Measurements from ENCODE around the gene RXRA.

DNA sequence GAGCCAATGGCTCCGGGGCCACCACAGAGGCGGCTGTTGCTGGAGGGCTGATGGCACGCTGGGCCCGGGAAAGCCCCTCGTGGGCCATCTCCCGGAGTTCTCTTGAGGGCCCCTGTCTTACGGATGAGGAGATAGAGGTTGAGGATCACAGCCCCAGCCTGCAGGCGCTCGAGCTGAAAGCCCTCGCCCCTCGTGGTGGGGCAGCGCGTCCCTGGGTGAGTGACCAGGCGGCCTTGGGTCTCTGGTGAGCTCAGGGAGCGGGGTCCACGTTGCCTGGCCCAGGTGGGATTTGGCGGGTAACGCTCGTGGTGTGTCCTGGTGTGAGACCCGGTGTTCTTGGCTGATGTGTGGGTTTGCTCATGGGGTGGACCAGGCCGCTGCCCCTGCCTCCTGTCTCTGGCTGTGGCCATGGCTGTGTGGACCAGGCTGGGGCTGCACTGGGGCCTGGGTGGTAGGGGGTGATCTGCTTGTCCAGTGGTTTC, 38.9 kb downstream of the RXRA start:
- TF ChIP-seq, protein P1, sequence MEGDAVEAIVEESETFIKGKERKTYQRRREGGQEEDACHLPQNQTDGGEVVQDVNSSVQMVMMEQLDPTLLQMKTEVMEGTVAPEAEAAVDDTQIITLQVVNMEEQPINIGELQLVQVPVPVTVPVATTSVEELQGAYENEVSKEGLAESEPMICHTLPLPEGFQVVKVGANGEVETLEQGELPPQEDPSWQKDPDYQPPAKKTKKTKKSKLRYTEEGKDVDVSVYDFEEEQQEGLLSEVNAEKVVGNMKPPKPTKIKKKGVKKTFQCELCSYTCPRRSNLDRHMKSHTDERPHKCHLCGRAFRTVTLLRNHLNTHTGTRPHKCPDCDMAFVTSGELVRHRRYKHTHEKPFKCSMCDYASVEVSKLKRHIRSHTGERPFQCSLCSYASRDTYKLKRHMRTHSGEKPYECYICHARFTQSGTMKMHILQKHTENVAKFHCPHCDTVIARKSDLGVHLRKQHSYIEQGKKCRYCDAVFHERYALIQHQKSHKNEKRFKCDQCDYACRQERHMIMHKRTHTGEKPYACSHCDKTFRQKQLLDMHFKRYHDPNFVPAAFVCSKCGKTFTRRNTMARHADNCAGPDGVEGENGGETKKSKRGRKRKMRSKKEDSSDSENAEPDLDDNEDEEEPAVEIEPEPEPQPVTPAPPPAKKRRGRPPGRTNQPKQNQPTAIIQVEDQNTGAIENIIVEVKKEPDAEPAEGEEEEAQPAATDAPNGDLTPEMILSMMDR (IDR thresholded peaks at IDR 0.05), result no peak
- no peak for TF ChIP-seq ZFX (IDR thresholded peaks at IDR 0.05; ENCODE audit: borderline replicate concordance)

Measured in 22Rv1 (cell line).